Ishikawa (cell line): ENCODE measurements around the gene GNL2.

Experiments used
- CEBPB ChIP-seq: IDR thresholded peaks from 2 replicates; pipeline ENCODE4 v1.6.1; 2012
- CREB1 ChIP-seq: IDR thresholded peaks from 2 replicates; pipeline ENCODE4 v1.6.1; 2012; ENCODE audit warnings: low read depth
- EGR1 ChIP-seq: IDR thresholded peaks from 2 replicates; pipeline ENCODE4 v1.6.1; 2012
- EP300 ChIP-seq: IDR thresholded peaks from 2 replicates; pipeline ENCODE4 v1.6.1; 2012; ENCODE audit warnings: borderline replicate concordance
- FOXM1 ChIP-seq: IDR thresholded peaks from 2 replicates; pipeline ENCODE4 v1.6.1; 2012; ENCODE audit warnings: low read depth, borderline replicate concordance
- MAX ChIP-seq: IDR thresholded peaks from 2 replicates; pipeline ENCODE4 v1.6.1; 2012
- NFIC ChIP-seq: IDR thresholded peaks from 2 replicates; pipeline ENCODE4 v1.6.1; 2012
- RAD21 ChIP-seq: IDR thresholded peaks from 2 replicates; pipeline ENCODE4 v1.6.1; 2012; ENCODE audit warnings: low read depth
- TAF1 ChIP-seq: IDR thresholded peaks from 2 replicates; pipeline ENCODE4 v1.6.1; 2012; ENCODE audit warnings: low read depth, mild to moderate bottlenecking
- TCF12 ChIP-seq: IDR thresholded peaks from 2 replicates; pipeline ENCODE4 v1.6.1; 2012; ENCODE audit warnings: low read depth
- TEAD4 ChIP-seq: IDR thresholded peaks from 2 replicates; pipeline ENCODE4 v1.6.1; 2012
- YY1 ChIP-seq: IDR thresholded peaks from 2 replicates; pipeline ENCODE4 v1.6.1; 2012; ENCODE audit warnings: low read depth
- ZBTB7A ChIP-seq: IDR thresholded peaks from 2 replicates; pipeline ENCODE4 v1.6.1; 2012; ENCODE audit warnings: low read depth
- TF ChIP-seq, protein P1 (sequence below): IDR thresholded peaks from 2 replicates; pipeline ENCODE4 v1.6.1; 2012
- TF ChIP-seq, protein P2 (sequence below): IDR thresholded peaks from 2 replicates; pipeline ENCODE4 v1.6.1; 2012; ENCODE audit warnings: low read depth, mild to moderate bottlenecking

Gene GNL2

GRCh38 chr1:37561133-37562132 is 34.3 kb downstream of the GNL2 start:
- TF ChIP-seq MAX (no peak), RAD21 (peak; percentile 46)

DNA sequence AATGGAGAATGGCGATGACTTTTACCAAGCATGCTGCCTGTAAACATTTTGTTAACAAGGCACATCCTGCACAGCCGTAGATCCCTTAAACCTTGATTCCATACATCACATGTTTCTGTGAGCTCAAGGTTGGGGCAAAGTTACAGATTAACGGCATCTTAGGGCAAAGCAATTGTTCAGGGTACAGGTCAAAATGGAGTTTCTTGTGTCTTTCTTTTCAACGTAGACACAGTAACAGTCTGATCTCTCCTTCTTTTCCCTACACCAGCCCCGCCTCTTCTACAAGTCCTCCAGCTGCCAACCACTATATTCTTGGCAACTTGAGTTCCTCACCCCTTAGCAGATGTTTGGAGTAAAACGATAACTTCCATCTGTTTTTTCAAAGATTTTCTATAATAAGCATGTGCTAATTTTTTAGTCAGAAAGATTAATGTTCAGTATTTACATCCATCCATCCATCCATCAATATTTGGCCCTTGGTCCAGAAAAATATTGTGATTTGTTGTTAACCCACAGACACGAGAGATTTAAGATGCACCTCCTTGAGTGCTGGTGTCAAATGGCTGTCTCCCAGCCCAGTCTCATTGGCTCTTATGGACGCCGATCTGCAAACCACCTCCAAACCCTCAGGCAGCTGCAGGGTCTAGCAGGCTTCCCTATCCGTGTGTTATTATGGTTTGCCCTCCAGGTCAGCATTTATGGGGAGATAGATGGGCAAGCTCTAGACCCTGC is 35.2 kb downstream of the GNL2 start:
- TF ChIP-seq EP300, result no peak
- TF ChIP-seq, protein P1, sequence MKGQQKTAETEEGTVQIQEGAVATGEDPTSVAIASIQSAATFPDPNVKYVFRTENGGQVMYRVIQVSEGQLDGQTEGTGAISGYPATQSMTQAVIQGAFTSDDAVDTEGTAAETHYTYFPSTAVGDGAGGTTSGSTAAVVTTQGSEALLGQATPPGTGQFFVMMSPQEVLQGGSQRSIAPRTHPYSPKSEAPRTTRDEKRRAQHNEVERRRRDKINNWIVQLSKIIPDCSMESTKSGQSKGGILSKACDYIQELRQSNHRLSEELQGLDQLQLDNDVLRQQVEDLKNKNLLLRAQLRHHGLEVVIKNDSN, result no peak
- TF ChIP-seq, protein P2, sequence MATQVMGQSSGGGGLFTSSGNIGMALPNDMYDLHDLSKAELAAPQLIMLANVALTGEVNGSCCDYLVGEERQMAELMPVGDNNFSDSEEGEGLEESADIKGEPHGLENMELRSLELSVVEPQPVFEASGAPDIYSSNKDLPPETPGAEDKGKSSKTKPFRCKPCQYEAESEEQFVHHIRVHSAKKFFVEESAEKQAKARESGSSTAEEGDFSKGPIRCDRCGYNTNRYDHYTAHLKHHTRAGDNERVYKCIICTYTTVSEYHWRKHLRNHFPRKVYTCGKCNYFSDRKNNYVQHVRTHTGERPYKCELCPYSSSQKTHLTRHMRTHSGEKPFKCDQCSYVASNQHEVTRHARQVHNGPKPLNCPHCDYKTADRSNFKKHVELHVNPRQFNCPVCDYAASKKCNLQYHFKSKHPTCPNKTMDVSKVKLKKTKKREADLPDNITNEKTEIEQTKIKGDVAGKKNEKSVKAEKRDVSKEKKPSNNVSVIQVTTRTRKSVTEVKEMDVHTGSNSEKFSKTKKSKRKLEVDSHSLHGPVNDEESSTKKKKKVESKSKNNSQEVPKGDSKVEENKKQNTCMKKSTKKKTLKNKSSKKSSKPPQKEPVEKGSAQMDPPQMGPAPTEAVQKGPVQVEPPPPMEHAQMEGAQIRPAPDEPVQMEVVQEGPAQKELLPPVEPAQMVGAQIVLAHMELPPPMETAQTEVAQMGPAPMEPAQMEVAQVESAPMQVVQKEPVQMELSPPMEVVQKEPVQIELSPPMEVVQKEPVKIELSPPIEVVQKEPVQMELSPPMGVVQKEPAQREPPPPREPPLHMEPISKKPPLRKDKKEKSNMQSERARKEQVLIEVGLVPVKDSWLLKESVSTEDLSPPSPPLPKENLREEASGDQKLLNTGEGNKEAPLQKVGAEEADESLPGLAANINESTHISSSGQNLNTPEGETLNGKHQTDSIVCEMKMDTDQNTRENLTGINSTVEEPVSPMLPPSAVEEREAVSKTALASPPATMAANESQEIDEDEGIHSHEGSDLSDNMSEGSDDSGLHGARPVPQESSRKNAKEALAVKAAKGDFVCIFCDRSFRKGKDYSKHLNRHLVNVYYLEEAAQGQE, result no peak
- TF ChIP-seq NFIC, result no peak
- no peak for TF ChIP-seq FOXM1
- no peak for TF ChIP-seq TAF1
- no peak for TF ChIP-seq RAD21
- TF ChIP-seq MAX, result no peak

DNA sequence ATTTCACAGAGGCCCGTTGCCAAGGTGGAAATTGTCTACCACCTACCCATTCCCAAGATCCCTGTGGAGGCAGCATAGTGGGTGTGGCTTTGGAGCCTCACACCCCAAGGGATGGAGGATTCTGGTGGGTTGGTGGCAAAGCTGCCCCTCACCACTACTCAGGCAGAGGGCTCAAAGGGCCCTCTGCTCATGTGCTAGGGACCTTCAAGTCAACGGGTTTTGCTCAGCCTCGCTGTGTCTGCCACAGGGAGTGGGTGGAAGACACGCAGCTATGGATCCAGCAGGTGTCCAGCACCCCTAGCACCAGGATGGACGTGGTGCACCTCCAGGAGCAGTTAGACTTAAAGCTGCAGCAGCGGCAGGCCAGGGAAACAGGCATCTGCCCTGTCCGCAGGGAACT is 36.7 kb downstream of the GNL2 start:
- no peak for TF ChIP-seq RAD21
- TF ChIP-seq TEAD4, result no peak
- TF ChIP-seq, protein P2, result no peak
- TF ChIP-seq CEBPB, result no peak
- TF ChIP-seq MAX, result no peak
- no peak for TF ChIP-seq TCF12
- TF ChIP-seq ZBTB7A, result no peak
- no peak for TF ChIP-seq YY1
- no peak for TF ChIP-seq CREB1
- TF ChIP-seq EGR1, result no peak
- TF ChIP-seq NFIC, result no peak
- TF ChIP-seq, protein P1, result no peak
- TF ChIP-seq FOXM1, result no peak
- no peak for TF ChIP-seq EP300
- TF ChIP-seq TAF1, result no peak

- TF ChIP-seq ZBTB7A (no peak), CREB1 (no peak), EP300 (no peak), MAX (no peak), NFIC (no peak), YY1 (no peak), TCF12 (no peak), TEAD4 (no peak), FOXM1 (no peak), RAD21 (no peak), EGR1 (no peak), CEBPB (no peak), TAF1 (no peak)
- TF ChIP-seq, protein P1, result no peak
- TF ChIP-seq, protein P2, result no peak
Observed at GRCh38 chr1:37558411-37558810, 37.3 kb downstream of the GNL2 start.
